Astrocyte (in vitro differentiated cells and primary cell): ENCODE data around the gene DHX16. TPM values are rescaled to one million over a fixed set of nuclear protein-coding genes. Genes with fewer than 3 reads are reported as not detected.

Experiments
- DNase-seq: peaks from one replicate; pipeline ENCODE4 v3.0.0-alpha.2; 2010; ENCODE audit warnings: low read depth
- FAIRE-seq: peaks from 2 replicates; lab custom pipeline; 2011; peaks lifted over from hg19 to GRCh38; lab: Jason Lieb, UNC
- H2AFZ ChIP-seq: 2 replicates; pipeline ENCODE4 v1.6.0; 2012; ENCODE audit warnings: low read depth, low read length, inconsistent platforms
- H3K27ac ChIP-seq: 2 replicates; pipeline ENCODE4 v1.5.1; 2011; ENCODE audit warnings: low read depth, low read length, inconsistent platforms
- H3K27me3 ChIP-seq: 2 replicates; pipeline ENCODE4 v1.6.0; 2011; ENCODE audit warnings: low read length, inconsistent platforms; ENCODE audit not compliant: insufficient read depth
- H3K36me3 ChIP-seq: 2 replicates; pipeline ENCODE4 v1.5.1; 2011; ENCODE audit warnings: low read length, inconsistent platforms; ENCODE audit not compliant: insufficient read depth
- H3K4me1 ChIP-seq: 2 replicates; pipeline ENCODE4 v1.5.1; 2011; ENCODE audit warnings: low read length, inconsistent platforms; ENCODE audit not compliant: insufficient read depth
- H3K4me2 ChIP-seq: 2 replicates; pipeline ENCODE4 v1.6.0; 2012; ENCODE audit warnings: low read length, inconsistent platforms
- H3K4me3 ChIP-seq: 2 replicates; pipeline ENCODE4 v1.5.1; 2011; ENCODE audit warnings: low read depth, mild to moderate bottlenecking, low read length, inconsistent platforms; ENCODE audit not compliant: insufficient read depth
- H3K79me2 ChIP-seq: 2 replicates; pipeline ENCODE4 v1.6.0; 2012; ENCODE audit warnings: mild to moderate bottlenecking, low read length, inconsistent platforms; ENCODE audit not compliant: insufficient read depth
- H3K9ac ChIP-seq: 2 replicates; pipeline ENCODE4 v1.6.0; 2012; ENCODE audit warnings: mild to moderate bottlenecking, low read length, inconsistent platforms
- H3K9me3 ChIP-seq: 2 replicates; pipeline ENCODE4 v1.5.1; 2012; ENCODE audit warnings: low read depth, mild to moderate bottlenecking, low read length, inconsistent platforms; ENCODE audit not compliant: insufficient read depth
- H4K20me1 ChIP-seq: 2 replicates; pipeline ENCODE4 v1.6.0; 2012; ENCODE audit warnings: low read length, inconsistent platforms; ENCODE audit not compliant: insufficient read depth
- H3K27ac Mint-ChIP-seq: one replicate; pipeline ENCODE4 v1.8.0; 2021; ENCODE audit warnings: mild to moderate bottlenecking, mixed read lengths; ENCODE audit not compliant: unreplicated experiment
- H3K27me3 Mint-ChIP-seq: one replicate; pipeline ENCODE4 v1.8.0; 2021; ENCODE audit warnings: low read depth, mixed read lengths; ENCODE audit not compliant: unreplicated experiment
- H3K36me3 Mint-ChIP-seq: one replicate; pipeline ENCODE4 v1.8.0; 2021; ENCODE audit warnings: low read depth, mixed read lengths; ENCODE audit not compliant: unreplicated experiment
- H3K4me1 Mint-ChIP-seq: one replicate; pipeline ENCODE4 v1.8.0; 2021; ENCODE audit warnings: low read depth, mixed read lengths; ENCODE audit not compliant: unreplicated experiment
- H3K4me3 Mint-ChIP-seq: one replicate; pipeline ENCODE4 v1.8.0; 2021; ENCODE audit warnings: mild to moderate bottlenecking, moderate library complexity, mixed read lengths; ENCODE audit not compliant: unreplicated experiment
- H3K9me3 Mint-ChIP-seq: one replicate; pipeline ENCODE4 v1.8.0; 2021; ENCODE audit warnings: mild to moderate bottlenecking, mixed read lengths; ENCODE audit not compliant: unreplicated experiment
- CTCF ChIP-seq: IDR thresholded peaks from 2 replicates; pipeline ENCODE4 v1.5.1; 2011; ENCODE audit warnings: low read depth, mild to moderate bottlenecking, inconsistent platforms, low read length, moderate library complexity; ENCODE audit not compliant: insufficient read depth
- EZH2 ChIP-seq: IDR thresholded peaks from 2 replicates; pipeline ENCODE4 v1.6.1; 2012; ENCODE audit warnings: mild to moderate bottlenecking, low read length, inconsistent platforms; ENCODE audit not compliant: insufficient read depth
- total RNA-seq: library from RNA; stranded (reverse); gene quantifications from 2 replicates; pipeline ENCODE4 v1.2.1, GENCODE V29; 2021

The DHX16 gene
- total RNA-seq, 1 donor from 2014 or later = 30.0 TPM

- Histone ChIP-seq H3K9ac (peak overlapping the region; percentile 97), H3K4me3 (peak overlapping the region; percentile 97), H4K20me1 (peaks cover 44% of the 10 kb centered on the region), H3K4me1 (peaks cover 47% of the 10 kb centered on the region), H3K27me3 (no peaks in the 10 kb centered on the region), H2AFZ (no peak overlapping the region), H3K27ac (peak overlapping the region; percentile 90), H3K9me3 (no peaks in the 10 kb centered on the region), H3K4me2 (peak overlapping the region; percentile 89), H3K36me3 (peaks cover 31% of the 10 kb centered on the region), H3K79me2 (peaks cover 82% of the 10 kb centered on the region)
- DNase-seq = no peak
- Mint-ChIP-seq H3K36me3 (peaks cover 30% of the 10 kb centered on the region), H3K9me3 (no peaks in the 10 kb centered on the region), H3K4me3 (peak overlapping the region; percentile 100), H3K4me1 (peaks cover 44% of the 10 kb centered on the region), H3K27me3 (no peaks in the 10 kb centered on the region), H3K27ac (peak overlapping the region; percentile 98)
- TF ChIP-seq EZH2 (no peak), CTCF (no peak)
- no peak for FAIRE-seq
Measured at GRCh38 chr6:30720738-30721197, 48.0 kb upstream of the DHX16 start.

DNA sequence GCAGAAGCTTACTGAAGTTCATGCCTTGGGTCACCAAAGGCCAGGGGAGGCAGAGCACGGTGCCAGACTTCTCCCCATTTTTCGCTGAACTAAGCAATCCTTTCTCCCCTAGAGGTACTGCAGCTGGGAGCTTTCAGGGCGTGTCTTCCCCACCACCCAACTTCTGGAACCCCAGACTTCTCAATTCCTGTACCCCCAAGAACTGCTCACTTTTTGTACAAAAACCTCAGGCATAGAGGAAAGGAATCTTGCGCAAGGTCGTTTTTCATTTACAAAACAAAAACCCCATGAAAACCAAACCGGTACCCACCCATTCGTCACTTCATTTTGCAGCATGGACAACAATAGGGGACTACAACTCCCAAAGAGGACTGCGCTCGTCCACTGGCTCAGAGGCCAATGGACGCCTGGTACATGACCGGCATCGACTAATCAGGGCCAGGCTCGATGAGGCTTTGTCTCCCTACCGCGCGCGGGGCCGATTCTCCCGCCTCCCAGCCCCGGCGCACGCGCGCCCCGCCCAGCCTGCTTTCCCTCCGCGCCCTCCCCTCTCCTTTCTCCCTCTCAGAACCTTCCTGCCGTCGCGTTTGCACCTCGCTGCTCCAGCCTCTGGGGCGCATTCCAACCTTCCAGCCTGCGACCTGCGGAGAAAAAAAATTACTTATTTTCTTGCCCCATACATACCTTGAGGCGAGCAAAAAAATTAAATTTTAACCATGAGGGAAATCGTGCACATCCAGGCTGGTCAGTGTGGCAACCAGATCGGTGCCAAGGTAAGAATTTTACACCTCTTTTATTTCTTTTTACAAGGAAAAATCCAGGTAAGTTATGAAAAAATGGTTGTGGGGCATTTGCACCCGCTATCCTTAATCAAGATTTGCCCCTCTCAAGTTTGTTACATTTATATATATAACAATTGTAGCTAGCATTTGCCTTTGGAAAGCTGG is 47.3 kb upstream of the DHX16 start, which contains the start of gene TUBB:
Gene TUBB (plus strand): TSS at position 562 of the 947 bp plus-strand sequence. CDS start 155 bp downstream, at position 717.
- Histone ChIP-seq H3K27ac (peak within 1 kb of the TSS; percentile 90), H3K36me3 (peaks cover 24% of the 10 kb centered on the region), H3K9ac (peak within 1 kb of the TSS; percentile 97), H3K4me3 (peak within 1 kb of the TSS; percentile 97), H4K20me1 (peaks cover 36% of the 10 kb centered on the region), H3K9me3 (no peaks in the 10 kb centered on the region), H2AFZ (peak within 1 kb of the TSS; percentile 4), H3K27me3 (no peaks in the 10 kb centered on the region), H3K79me2 (peaks cover 80% of the 10 kb centered on the region), H3K4me2 (peak within 1 kb of the TSS; percentile 89), H3K4me1 (peaks cover 40% of the 10 kb centered on the region)
- H3K27ac Mint-ChIP-seq = peak within 1 kb of the TSS; percentile 98
- TF ChIP-seq EZH2 (no peak), CTCF (no peak)
- DNase-seq = peak; percentile 96
- FAIRE-seq = no peak
- peaks cover 41% of the 10 kb centered on the region for H3K4me1 Mint-ChIP-seq
- H3K36me3 Mint-ChIP-seq = peaks cover 27% of the 10 kb centered on the region
- no peaks in the 10 kb centered on the region for H3K9me3 Mint-ChIP-seq
- peak within 1 kb of the TSS; percentile 100 for H3K4me3 Mint-ChIP-seq
- H3K27me3 Mint-ChIP-seq = no peaks in the 10 kb centered on the region
